GM19238 (cell line): ENCODE measurements around the gene FOSL2.
A peak's percentile ranks its signal among the peaks of the same experiment; 100 is the strongest.
"Not testable (repeated sequence)": the region's sequence is repeated elsewhere in the genome, so short reads cannot be mapped to it uniquely, and the experiment has no call there.

ENCODE experiments used
- DNase-seq: peaks from one replicate; pipeline ENCODE4 v3.0.0; 2011; ENCODE audit warnings: low spot score; ENCODE audit not compliant: insufficient read length

FOSL2 gene

GRCh38 chr2:28357055-28357454 is 35.6 kb upstream of the FOSL2 start:
- no peak for DNase-seq

GRCh38 chr2:28357948-28358667 is 34.5 kb upstream of the FOSL2 start:
- DNase-seq = no peak

GRCh38 chr2:28358668-28359201 is 33.9 kb upstream of the FOSL2 start:
- DNase-seq = no peak

- peak; percentile 44 for DNase-seq
These were observed 33.2 kb upstream of the FOSL2 start for GRCh38 chr2:28359222-28360057.

GRCh38 chr2:28360058-28360717 is 32.5 kb upstream of the FOSL2 start:
- no peak for DNase-seq

GRCh38 chr2:28360718-28361293 is 31.9 kb upstream of the FOSL2 start:
- no peak for DNase-seq

- no peak for DNase-seq
These were observed 30.5 kb upstream of the FOSL2 start for GRCh38 chr2:28361991-28362710.

GRCh38 chr2:28362991-28363521 is 29.6 kb upstream of the FOSL2 start:
- DNase-seq = no peak

GRCh38 chr2:28363686-28364280 is 28.9 kb upstream of the FOSL2 start:
- no peak for DNase-seq

- no peak for DNase-seq
These were observed 28.0 kb upstream of the FOSL2 start for GRCh38 chr2:28364610-28365009.

GRCh38 chr2:28365158-28365557 is 27.5 kb upstream of the FOSL2 start:
- no peak for DNase-seq

- no peak for DNase-seq
These were observed 26.5 kb upstream of the FOSL2 start for GRCh38 chr2:28366149-28366495.

GRCh38 chr2:28366496-28367282 is 26.0 kb upstream of the FOSL2 start:
- no peak for DNase-seq

- no peak for DNase-seq
These were observed 24.8 kb upstream of the FOSL2 start for GRCh38 chr2:28367667-28368356.

GRCh38 chr2:28368357-28368798 is 24.3 kb upstream of the FOSL2 start:
- DNase-seq = no peak

- no peak for DNase-seq
These were observed 23.3 kb upstream of the FOSL2 start for GRCh38 chr2:28369358-28369757.

GRCh38 chr2:28370354-28370753 is 22.3 kb upstream of the FOSL2 start:
- DNase-seq = no peak

GRCh38 chr2:28371728-28372127 is 20.9 kb upstream of the FOSL2 start:
- not testable (repeated sequence) for DNase-seq

GRCh38 chr2:28373854-28374253 is 18.8 kb upstream of the FOSL2 start:
- no peak for DNase-seq
